SHP77 (cell line): ENCODE measurements around the gene EPSTI1.

ENCODE experiments used
- DNase-seq, 2 experiments: peaks; one replicate each; lab custom pipeline; 2025; lab: John Stamatoyannopoulos, UW

Gene EPSTI1

GRCh38 chr13:42847891-42848663 lies 144.0 kb downstream of the EPSTI1 start:
- no peak for DNase-seq

GRCh38 chr13:42836930-42837690 lies 154.9 kb downstream of the EPSTI1 start:
- DNase-seq = no peak
